C4-2B (cell line): ENCODE results near the gene VSTM1.

ENCODE experiments used
- ZFX ChIP-seq: fragments of 450-650 bp; IDR thresholded peaks from 2 replicates; pipeline ENCODE4 v1.6.1; 2017
- TF ChIP-seq, protein P1 (sequence below): fragments of 450-650 bp; conservative IDR thresholded peaks from 2 replicates; pipeline ENCODE4 v1.5.1; 2017; ENCODE audit warnings: mild to moderate bottlenecking

- TF ChIP-seq, protein P1, sequence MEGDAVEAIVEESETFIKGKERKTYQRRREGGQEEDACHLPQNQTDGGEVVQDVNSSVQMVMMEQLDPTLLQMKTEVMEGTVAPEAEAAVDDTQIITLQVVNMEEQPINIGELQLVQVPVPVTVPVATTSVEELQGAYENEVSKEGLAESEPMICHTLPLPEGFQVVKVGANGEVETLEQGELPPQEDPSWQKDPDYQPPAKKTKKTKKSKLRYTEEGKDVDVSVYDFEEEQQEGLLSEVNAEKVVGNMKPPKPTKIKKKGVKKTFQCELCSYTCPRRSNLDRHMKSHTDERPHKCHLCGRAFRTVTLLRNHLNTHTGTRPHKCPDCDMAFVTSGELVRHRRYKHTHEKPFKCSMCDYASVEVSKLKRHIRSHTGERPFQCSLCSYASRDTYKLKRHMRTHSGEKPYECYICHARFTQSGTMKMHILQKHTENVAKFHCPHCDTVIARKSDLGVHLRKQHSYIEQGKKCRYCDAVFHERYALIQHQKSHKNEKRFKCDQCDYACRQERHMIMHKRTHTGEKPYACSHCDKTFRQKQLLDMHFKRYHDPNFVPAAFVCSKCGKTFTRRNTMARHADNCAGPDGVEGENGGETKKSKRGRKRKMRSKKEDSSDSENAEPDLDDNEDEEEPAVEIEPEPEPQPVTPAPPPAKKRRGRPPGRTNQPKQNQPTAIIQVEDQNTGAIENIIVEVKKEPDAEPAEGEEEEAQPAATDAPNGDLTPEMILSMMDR, result no peak
- no peak for TF ChIP-seq ZFX
Observed at GRCh38 chr19:54094426-54095000, 30.8 kb upstream of the VSTM1 start.
